GM23338 (cell line): ENCODE measurements around the gene AGBL4. TPM values are rescaled to one million over a fixed set of nuclear protein-coding genes. Genes with fewer than 3 reads are reported as not detected.

Experiments
- ATAC-seq: fragments of 200-7000 bp; cut with Tn5 transposase; 3 replicates; pipeline ENCODE4 v1.9.1; 2020
- DNase-seq: peaks from one replicate; pipeline ENCODE4 v3.0.0-alpha.2; 2015; ENCODE audit warnings: low spot score
- H2AFZ ChIP-seq: fragments of 200-600 bp; sonication (generic); 2 replicates; pipeline ENCODE4 v1.8.0; 2016; ENCODE audit warnings: antibody characterized with exemption, mild to moderate bottlenecking, moderate library complexity
- H3F3A ChIP-seq: fragments of 200-600 bp; sonication (generic); replicated peaks from 2 replicates; pipeline ENCODE4 v1.8.0; 2017; ENCODE audit warnings: antibody characterized with exemption, mixed run types, low read depth
- H3K27ac ChIP-seq: fragments of 200-600 bp; sonication (generic); 2 replicates; pipeline ENCODE4 v1.6.1; 2016; ENCODE audit warnings: low read depth
- H3K27me3 ChIP-seq: fragments of 200-600 bp; sonication (generic); 2 replicates; pipeline ENCODE4 v1.8.0; 2016; ENCODE audit warnings: mild to moderate bottlenecking, mixed run types, moderate library complexity; ENCODE audit not compliant: insufficient read depth
- H3K36me3 ChIP-seq: fragments of 200-600 bp; sonication (generic); 2 replicates; pipeline ENCODE4 v1.8.0; 2016; ENCODE audit warnings: mild to moderate bottlenecking; ENCODE audit not compliant: insufficient read depth
- H3K4me1 ChIP-seq: fragments of 200-600 bp; sonication (generic); 2 replicates; pipeline ENCODE4 v1.8.0; 2016; ENCODE audit warnings: mild to moderate bottlenecking, moderate library complexity; ENCODE audit not compliant: insufficient read depth
- H3K4me2 ChIP-seq: fragments of 200-600 bp; sonication (generic); 2 replicates; pipeline ENCODE4 v1.7.1; 2017; ENCODE audit warnings: mixed run types
- H3K4me3 ChIP-seq: fragments of 200-600 bp; sonication (generic); 2 replicates; pipeline ENCODE4 v1.6.1; 2016; ENCODE audit warnings: mixed run types
- H3K79me2 ChIP-seq: fragments of 200-600 bp; sonication (generic); replicated peaks from 2 replicates; pipeline ENCODE4 v1.8.0; 2017; ENCODE audit warnings: mild to moderate bottlenecking; ENCODE audit not compliant: insufficient read depth
- H3K9me2 ChIP-seq: fragments of 200-600 bp; sonication (generic); 2 replicates; pipeline ENCODE4 v1.8.0; 2017; ENCODE audit not compliant: insufficient read depth
- H4K20me1 ChIP-seq: fragments of 200-600 bp; sonication (generic); replicated peaks from 2 replicates; pipeline ENCODE4 v1.8.0; 2017; ENCODE audit warnings: mild to moderate bottlenecking; ENCODE audit not compliant: insufficient read depth
- H3K27ac Mint-ChIP-seq: 2 replicates; pipeline ENCODE4 v1.8.0; 2020; ENCODE audit warnings: inconsistent platforms, mild to moderate bottlenecking, moderate library complexity, mixed read lengths
- H3K27me3 Mint-ChIP-seq: 3 replicates; pipeline ENCODE4 v1.8.0; 2022; ENCODE audit warnings: low read depth, mild to moderate bottlenecking, moderate library complexity, mixed read lengths, inconsistent platforms; ENCODE audit not compliant: insufficient read depth, poor library complexity
- H3K36me3 Mint-ChIP-seq: 3 replicates; pipeline ENCODE4 v1.8.0; 2021; ENCODE audit warnings: low read depth, mild to moderate bottlenecking, inconsistent platforms, moderate library complexity, mixed read lengths
- H3K4me1 Mint-ChIP-seq: 3 replicates; pipeline ENCODE4 v1.8.0; 2020; ENCODE audit warnings: mild to moderate bottlenecking, inconsistent platforms, mixed read lengths
- H3K4me3 Mint-ChIP-seq: 3 replicates; pipeline ENCODE4 v1.8.0; 2021; ENCODE audit warnings: moderate library complexity, mild to moderate bottlenecking, inconsistent platforms, mixed read lengths
- H3K9me3 Mint-ChIP-seq: 3 replicates; pipeline ENCODE4 v1.8.0; 2020; ENCODE audit warnings: moderate library complexity, mild to moderate bottlenecking, inconsistent platforms, mixed read lengths
- ETS1 ChIP-seq: IDR thresholded peaks from 2 replicates; pipeline ENCODE4 v1.6.1; 2016; ENCODE audit warnings: antibody characterized with exemption
- STAT1 ChIP-seq: IDR thresholded peaks from one replicate; pipeline ENCODE4 v1.6.1; 2016; ENCODE audit warnings: antibody characterized with exemption; ENCODE audit not compliant: unreplicated experiment
- polyA plus RNA-seq: library from polyadenylated mRNA; unstranded; fragments of >200 nt; fragmentation: Nextera tagmentation; extraction: Ambion mirVana; gene quantifications from 2 replicates; pipeline ENCODE4 v1.2.1, GENCODE V29; 2016
- total RNA-seq: library from RNA; depleted of rRNA; stranded (reverse); fragments of >200 nt; shearing (Covaris generic); gene quantifications from 2 replicates; pipeline ENCODE4 v1.2.3, GENCODE V29; 2014
- TF ChIP-seq, protein P1 (sequence below), 2 experiments: fragments of 200-600 bp in 1 of 2; sonication (generic) in 1 of 2; conservative IDR thresholded peaks; 2 replicates each; pipeline versions ENCODE4 v1.5.1 to v1.6.1; 2016 to 2017; ENCODE audit warnings: antibody characterized with exemption in 2 of 2, low read depth in 2 of 2, mild to moderate bottlenecking in 2 of 2, moderate library complexity in 1 of 2

The AGBL4 gene
- total and polyA plus RNA-seq, 2 experiments from 2014 or later: 0.91 to 1.5 TPM

GRCh38 chr1:49339043-49339442, 684.7 kb downstream of the AGBL4 start (continued):
- TF ChIP-seq, protein P1, sequence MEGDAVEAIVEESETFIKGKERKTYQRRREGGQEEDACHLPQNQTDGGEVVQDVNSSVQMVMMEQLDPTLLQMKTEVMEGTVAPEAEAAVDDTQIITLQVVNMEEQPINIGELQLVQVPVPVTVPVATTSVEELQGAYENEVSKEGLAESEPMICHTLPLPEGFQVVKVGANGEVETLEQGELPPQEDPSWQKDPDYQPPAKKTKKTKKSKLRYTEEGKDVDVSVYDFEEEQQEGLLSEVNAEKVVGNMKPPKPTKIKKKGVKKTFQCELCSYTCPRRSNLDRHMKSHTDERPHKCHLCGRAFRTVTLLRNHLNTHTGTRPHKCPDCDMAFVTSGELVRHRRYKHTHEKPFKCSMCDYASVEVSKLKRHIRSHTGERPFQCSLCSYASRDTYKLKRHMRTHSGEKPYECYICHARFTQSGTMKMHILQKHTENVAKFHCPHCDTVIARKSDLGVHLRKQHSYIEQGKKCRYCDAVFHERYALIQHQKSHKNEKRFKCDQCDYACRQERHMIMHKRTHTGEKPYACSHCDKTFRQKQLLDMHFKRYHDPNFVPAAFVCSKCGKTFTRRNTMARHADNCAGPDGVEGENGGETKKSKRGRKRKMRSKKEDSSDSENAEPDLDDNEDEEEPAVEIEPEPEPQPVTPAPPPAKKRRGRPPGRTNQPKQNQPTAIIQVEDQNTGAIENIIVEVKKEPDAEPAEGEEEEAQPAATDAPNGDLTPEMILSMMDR (conservative IDR thresholded peaks at IDR 0.05; ENCODE audit: low read depth in 2 of 2): no peak

DNA sequence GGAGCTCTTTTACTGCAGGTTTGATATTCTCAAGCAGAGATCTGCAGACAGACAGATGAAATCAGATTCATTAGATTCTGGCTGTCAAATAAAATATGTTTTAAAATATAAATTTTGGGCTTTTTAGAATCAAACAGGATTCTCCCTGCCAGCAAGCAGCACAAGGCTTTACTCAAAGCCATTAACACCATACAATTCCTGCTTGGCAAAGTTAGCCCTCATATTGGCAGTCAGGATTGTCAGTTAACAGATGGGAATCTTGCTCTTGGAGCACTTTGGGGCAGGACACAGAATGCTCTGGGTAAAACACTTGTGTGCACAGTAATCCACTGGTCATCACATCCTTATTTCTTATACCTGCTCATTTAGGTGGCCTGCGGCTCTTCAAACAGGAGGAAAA, 686.5 kb downstream of the AGBL4 start:
- H3K4me3 Mint-ChIP-seq: no peak overlapping the region

GRCh38 chr1:49333906-49334305, 689.8 kb downstream of the AGBL4 start:
- no peaks in the 10 kb centered on the region; the same call in 1 of the 2 replicates for H3K9me2 ChIP-seq
- TF ChIP-seq, protein P1 (conservative IDR thresholded peaks at IDR 0.05; ENCODE audit: low read depth in 2 of 2): no peak
- Mint-ChIP-seq H3K4me3 (no peak overlapping the region), H3K27me3 (no peaks in the 10 kb centered on the region), H3K36me3 (peaks cover 7% of the 10 kb centered on the region; the same call in 2 of the 3 replicates), H3K4me1 (no peaks in the 10 kb centered on the region), H3K9me3 (peaks cover 80% of the 10 kb centered on the region), H3K27ac (no peak overlapping the region)
- H3K79me2 ChIP-seq: no peaks in the 10 kb centered on the region
- no peak overlapping the region for H3K4me3 ChIP-seq
- no peaks in the 10 kb centered on the region for H3K36me3 ChIP-seq
- DNase-seq (no peak), ATAC-seq (no peak)
- no peak overlapping the region for H2AFZ ChIP-seq
- H4K20me1 ChIP-seq: no peaks in the 10 kb centered on the region
- no peaks in the 10 kb centered on the region for H3F3A ChIP-seq
- H3K27me3 ChIP-seq: no peaks in the 10 kb centered on the region
- H3K4me2 ChIP-seq: no peak overlapping the region
- H3K4me1 ChIP-seq: no peaks in the 10 kb centered on the region
- no peak overlapping the region for H3K27ac ChIP-seq

More for the DNA sequence above, 686.5 kb downstream of the AGBL4 start:
- Mint-ChIP-seq H3K36me3 (peaks cover 5% of the 10 kb centered on the region; the same call in 1 of the 3 replicates), H3K27ac (no peak overlapping the region), H3K9me3 (peaks cover 81% of the 10 kb centered on the region), H3K4me1 (no peaks in the 10 kb centered on the region), H3K27me3 (no peaks in the 10 kb centered on the region)
- Histone ChIP-seq H3K9me2 (no peaks in the 10 kb centered on the region), H3K4me1 (no peaks in the 10 kb centered on the region), H2AFZ (no peak overlapping the region), H3F3A (no peaks in the 10 kb centered on the region), H3K27me3 (no peaks in the 10 kb centered on the region), H3K27ac (no peak overlapping the region), H3K4me3 (no peak overlapping the region), H3K4me2 (no peak overlapping the region), H3K36me3 (no peaks in the 10 kb centered on the region), H3K79me2 (no peaks in the 10 kb centered on the region), H4K20me1 (no peaks in the 10 kb centered on the region)
- no peak for ATAC-seq
- TF ChIP-seq STAT1 (no peak), ETS1 (no peak)
- TF ChIP-seq, protein P1 (conservative IDR thresholded peaks at IDR 0.05; ENCODE audit: low read depth in 2 of 2): no peak
- DNase-seq: no peak
